SK-N-SH (cell line): ENCODE measurements around the gene GHDC. TPM values are rescaled to one million over a fixed set of nuclear protein-coding genes. Genes with fewer than 3 reads are reported as not detected.

Experiments
- CTCF ChIA-PET: fragments of 300-600, 350-600 bp; formaldehyde crosslinking; extraction: SDS; loops from one replicate; lab custom pipeline; 2021; lab: Yijun Ruan, JAX
- POLR2A ChIA-PET: fragments of 350-600 bp; sonication (Branson Sonifier 250); formaldehyde crosslinking; extraction: SDS; loops from one replicate; lab custom pipeline; 2020; ENCODE audit warnings: antibody characterized with exemption, inconsistent platforms; lab: Yijun Ruan, JAX
- DNase-seq: peaks from one replicate; pipeline ENCODE4 v3.0.0; 2012
- H2AFZ ChIP-seq: fragments of 200-600 bp; sonication (generic); 2 replicates; pipeline ENCODE4 v1.8.1; 2016; ENCODE audit warnings: antibody characterized with exemption, mild to moderate bottlenecking, low read depth
- H3F3A ChIP-seq: fragments of 200-600 bp; sonication (generic); replicated peaks from 2 replicates; pipeline ENCODE3; 2016; ENCODE audit warnings: antibody characterized with exemption, mild to moderate bottlenecking; ENCODE audit not compliant: insufficient read depth
- H3K27ac ChIP-seq, 2 experiments: fragments of 200-500 bp in 1 of 2; fragments of 200-600 bp in 1 of 2; sonication (Bioruptor generic) in 1 of 2; sonication (generic), shearing (Covaris generic) in 1 of 2; 2 replicates each; pipeline versions ENCODE4 v1.5.1 to v1.6.1; 2014 to 2016; ENCODE audit warnings: low read depth in 2 of 2, inconsistent platforms in 1 of 2, low read length in 1 of 2, mild to moderate bottlenecking in 1 of 2, mixed read lengths in 1 of 2
- H3K27me3 ChIP-seq: fragments of 200-600 bp; sonication (generic), shearing (Covaris generic); 2 replicates; pipeline ENCODE4 v1.6.1; 2016; ENCODE audit warnings: mixed run types; ENCODE audit not compliant: insufficient read depth
- H3K36me3 ChIP-seq, 2 experiments: fragments of 200-500 bp in 1 of 2; fragments of 200-600 bp in 1 of 2; sonication (Bioruptor generic) in 1 of 2; sonication (generic) in 1 of 2; replicated peaks in 1 of 2; 2 replicates each; pipeline versions ENCODE3 to v1.5.1; 2014 to 2016; ENCODE audit warnings: low read length in 1 of 2, mild to moderate bottlenecking in 1 of 2; ENCODE audit not compliant: insufficient read depth in 2 of 2, control insufficient read depth in 1 of 2
- H3K4me1 ChIP-seq, 2 experiments: fragments of 200-500 bp in 1 of 2; fragments of 200-600 bp in 1 of 2; sonication (Bioruptor generic) in 1 of 2; sonication (generic), shearing (Covaris generic) in 1 of 2; 2 replicates each; pipeline versions ENCODE4 v1.5.1 to v1.6.1; 2014 to 2016; ENCODE audit warnings: low read depth in 1 of 2, low read length in 1 of 2, mixed run types in 1 of 2; ENCODE audit not compliant: insufficient read depth in 2 of 2, control insufficient read depth in 1 of 2
- H3K4me2 ChIP-seq: fragments of 200-600 bp; sonication (generic), shearing (Covaris generic); 2 replicates; pipeline ENCODE4 v1.6.1; 2017; ENCODE audit warnings: mixed run types
- H3K4me3 ChIP-seq, 2 experiments: fragments of 200-500 bp in 1 of 2; fragments of 200-600 bp in 1 of 2; sonication (Bioruptor generic) in 1 of 2; sonication (generic), shearing (Covaris generic) in 1 of 2; 2 replicates each; pipeline versions ENCODE4 v1.5.1 to v1.8.1; 2014 to 2016; ENCODE audit warnings: low read depth in 2 of 2, inconsistent platforms in 1 of 2, low read length in 1 of 2, mild to moderate bottlenecking in 1 of 2, mixed read lengths in 1 of 2, moderate library complexity in 1 of 2
- H3K79me2 ChIP-seq: fragments of 200-600 bp; sonication (generic); 2 replicates; pipeline ENCODE4 v1.8.1; 2017; ENCODE audit warnings: mild to moderate bottlenecking; ENCODE audit not compliant: insufficient read depth
- H3K9ac ChIP-seq: fragments of 200-600 bp; sonication (generic); 2 replicates; pipeline ENCODE4 v1.6.1; 2017; ENCODE audit warnings: mixed run types
- H3K9me2 ChIP-seq: fragments of 200-600 bp; sonication (generic); 2 replicates; pipeline ENCODE4 v1.6.1; 2017; ENCODE audit warnings: mixed run types
- H3K9me3 ChIP-seq: fragments of 200-600 bp; sonication (generic); 2 replicates; pipeline ENCODE4 v1.6.1; 2017; ENCODE audit warnings: mixed run types, mild to moderate bottlenecking, moderate library complexity
- H4K20me1 ChIP-seq: fragments of 200-600 bp; sonication (generic); 2 replicates; pipeline ENCODE4 v1.6.1; 2017; ENCODE audit warnings: mild to moderate bottlenecking, mixed run types; ENCODE audit not compliant: insufficient read depth
- CHD2 ChIP-seq: fragments of 150-350 bp; IDR thresholded peaks from 2 replicates; pipeline ENCODE4 v1.6.1; 2018; ENCODE audit warnings: low read length; ENCODE audit not compliant: partially characterized antibody
- EP300 ChIP-seq, 2 experiments: IDR thresholded peaks; 2 replicates each; pipeline versions ENCODE4 v1.4.0 to v1.6.1; 2012; ENCODE audit warnings: borderline replicate concordance in 1 of 2, low read depth in 1 of 2, low read length in 1 of 2
- EZH2phosphoT487 ChIP-seq: fragments of 200-600 bp; sonication (generic); IDR thresholded peaks from 2 replicates; pipeline ENCODE4 v1.6.1; 2017; ENCODE audit warnings: low read depth, mixed run types, mild to moderate bottlenecking, antibody characterized with exemption, moderate library complexity, borderline replicate concordance
- FOSL2 ChIP-seq: IDR thresholded peaks from 2 replicates; pipeline ENCODE4 v1.4.0; 2012; ENCODE audit warnings: low read depth, mild to moderate bottlenecking, moderate library complexity, borderline replicate concordance
- GABPA ChIP-seq: IDR thresholded peaks from 2 replicates; pipeline ENCODE4 v1.4.0; 2012; ENCODE audit warnings: low read depth, mild to moderate bottlenecking
- MXI1 ChIP-seq: IDR thresholded peaks from 2 replicates; pipeline ENCODE4 v1.6.1; 2012; ENCODE audit warnings: mild to moderate bottlenecking, low read depth, low read length, improper control_type of control experiment
- NFIC ChIP-seq: IDR thresholded peaks from 2 replicates; pipeline ENCODE4 v1.4.0; 2012; ENCODE audit warnings: borderline replicate concordance
- POLR2AphosphoS5 ChIP-seq: IDR thresholded peaks from 2 replicates; pipeline ENCODE4 v1.6.1; 2012; ENCODE audit warnings: low read depth, low read length
- RCOR1 ChIP-seq: fragments of 150-350 bp; IDR thresholded peaks from 2 replicates; pipeline ENCODE4 v1.6.1; 2017; ENCODE audit warnings: antibody characterized with exemption, low read length
- RXRA ChIP-seq: IDR thresholded peaks from 2 replicates; pipeline ENCODE4 v1.4.0; 2012; ENCODE audit warnings: low read depth, mild to moderate bottlenecking, borderline replicate concordance
- TCF12 ChIP-seq: IDR thresholded peaks from 2 replicates; pipeline ENCODE4 v1.4.0; 2012
- TEAD4 ChIP-seq: IDR thresholded peaks from 2 replicates; pipeline ENCODE4 v1.4.0; 2012; ENCODE audit warnings: mild to moderate bottlenecking, borderline replicate concordance; ENCODE audit not compliant: insufficient read depth
- WGBS: methylation state at CpG from one replicate; pipeline ENCODE4 v1.1.6; 2017; ENCODE audit warnings: low lambda C conversion rate; 5-methylcytosine and 5-hydroxymethylcytosine counted together
- polyA plus RNA-seq, 3 experiments: library from polyadenylated mRNA; depleted of rRNA; stranded (reverse); fragments of >200 nt; gene quantifications; 2 replicates each; pipeline ENCODE4 v1.2.3, GENCODE V29; 2012
- TF ChIP-seq, protein P1 (sequence below): IDR thresholded peaks from 2 replicates; pipeline ENCODE4 v1.6.1; 2012; ENCODE audit warnings: mild to moderate bottlenecking, low read depth, low read length, moderate library complexity
- TF ChIP-seq, protein P2 (sequence below): IDR thresholded peaks from 2 replicates; pipeline ENCODE4 v1.4.0; 2012; ENCODE audit warnings: low read depth, borderline replicate concordance
- TF ChIP-seq, protein P3 (sequence below): IDR thresholded peaks from 2 replicates; pipeline ENCODE4; 2012
- TF ChIP-seq, protein P4 (sequence below): fragments of 150-350 bp; IDR thresholded peaks from 2 replicates; pipeline ENCODE4 v1.6.1; 2016; ENCODE audit warnings: mild to moderate bottlenecking, low read depth, low read length
- TF ChIP-seq, protein P5 (sequence below): fragments of 200-600 bp; sonication (generic); IDR thresholded peaks from 2 replicates; pipeline ENCODE4 v1.6.1; 2017; ENCODE audit warnings: antibody characterized with exemption, mild to moderate bottlenecking, moderate library complexity

The GHDC gene
- polyA plus RNA-seq, 1 of the 3 experiments (the other 2 are of a cell fraction), result 15.8 TPM

DNA sequence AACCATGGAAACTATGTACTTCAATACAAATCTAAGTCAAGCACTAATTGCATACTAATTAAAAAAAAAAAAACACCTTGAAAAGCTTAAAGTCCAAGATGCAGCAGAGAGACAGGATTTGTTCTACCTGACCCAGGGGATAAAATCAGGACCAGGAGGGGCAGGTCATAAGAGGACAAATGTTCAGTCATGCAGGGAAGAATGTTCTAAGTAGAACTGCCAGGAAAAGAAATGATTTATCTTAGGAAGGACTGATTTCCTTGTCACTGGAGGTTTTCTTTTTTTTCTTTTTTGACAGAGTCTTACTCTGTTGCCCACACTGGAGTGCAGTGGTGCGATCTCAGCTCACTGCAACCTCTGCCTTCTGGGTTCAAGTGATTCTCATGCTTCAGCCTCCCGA lies 9.1 kb upstream of the GHDC start (continued):
- TF ChIP-seq, protein P1, sequence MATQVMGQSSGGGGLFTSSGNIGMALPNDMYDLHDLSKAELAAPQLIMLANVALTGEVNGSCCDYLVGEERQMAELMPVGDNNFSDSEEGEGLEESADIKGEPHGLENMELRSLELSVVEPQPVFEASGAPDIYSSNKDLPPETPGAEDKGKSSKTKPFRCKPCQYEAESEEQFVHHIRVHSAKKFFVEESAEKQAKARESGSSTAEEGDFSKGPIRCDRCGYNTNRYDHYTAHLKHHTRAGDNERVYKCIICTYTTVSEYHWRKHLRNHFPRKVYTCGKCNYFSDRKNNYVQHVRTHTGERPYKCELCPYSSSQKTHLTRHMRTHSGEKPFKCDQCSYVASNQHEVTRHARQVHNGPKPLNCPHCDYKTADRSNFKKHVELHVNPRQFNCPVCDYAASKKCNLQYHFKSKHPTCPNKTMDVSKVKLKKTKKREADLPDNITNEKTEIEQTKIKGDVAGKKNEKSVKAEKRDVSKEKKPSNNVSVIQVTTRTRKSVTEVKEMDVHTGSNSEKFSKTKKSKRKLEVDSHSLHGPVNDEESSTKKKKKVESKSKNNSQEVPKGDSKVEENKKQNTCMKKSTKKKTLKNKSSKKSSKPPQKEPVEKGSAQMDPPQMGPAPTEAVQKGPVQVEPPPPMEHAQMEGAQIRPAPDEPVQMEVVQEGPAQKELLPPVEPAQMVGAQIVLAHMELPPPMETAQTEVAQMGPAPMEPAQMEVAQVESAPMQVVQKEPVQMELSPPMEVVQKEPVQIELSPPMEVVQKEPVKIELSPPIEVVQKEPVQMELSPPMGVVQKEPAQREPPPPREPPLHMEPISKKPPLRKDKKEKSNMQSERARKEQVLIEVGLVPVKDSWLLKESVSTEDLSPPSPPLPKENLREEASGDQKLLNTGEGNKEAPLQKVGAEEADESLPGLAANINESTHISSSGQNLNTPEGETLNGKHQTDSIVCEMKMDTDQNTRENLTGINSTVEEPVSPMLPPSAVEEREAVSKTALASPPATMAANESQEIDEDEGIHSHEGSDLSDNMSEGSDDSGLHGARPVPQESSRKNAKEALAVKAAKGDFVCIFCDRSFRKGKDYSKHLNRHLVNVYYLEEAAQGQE, result no peak
- no peak for TF ChIP-seq TEAD4
- no peak for TF ChIP-seq MXI1
- TF ChIP-seq, all 33 proteins: peak for 0

DNA sequence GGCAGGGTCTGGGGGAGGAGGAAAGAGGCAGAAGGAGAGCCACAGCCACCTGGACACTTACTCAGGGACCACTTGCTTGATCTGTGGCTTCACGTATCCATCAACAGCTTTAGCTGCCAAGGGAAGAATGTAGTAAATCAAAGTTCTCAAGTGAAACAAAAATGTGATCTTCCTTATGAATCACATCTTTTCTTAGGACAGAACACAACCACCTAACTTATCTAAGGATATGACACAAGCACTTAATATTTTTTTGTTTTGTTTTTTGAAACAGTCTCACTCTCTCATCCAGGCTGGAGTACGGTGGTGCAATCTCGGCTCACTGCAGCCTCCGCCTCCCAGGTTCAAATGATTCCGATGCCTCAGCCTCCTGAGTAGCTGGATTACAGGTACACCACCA lies 8.4 kb upstream of the GHDC start:
- H3K4me1 ChIP-seq, result peaks cover 0 to 12% of the 10 kb centered on the region in 2 experiments; a peak in 1 of 4 replicates
- ChIA-PET POLR2A (no interaction called here), CTCF (interaction anchor here (0.8 to 3.8 kb wide), 7 partner anchors 15 to 121 kb away, joined by 3 to 19 read pairs (median 3); partner anchors contain the start of gene KCNH4)
- TF ChIP-seq, protein P2, sequence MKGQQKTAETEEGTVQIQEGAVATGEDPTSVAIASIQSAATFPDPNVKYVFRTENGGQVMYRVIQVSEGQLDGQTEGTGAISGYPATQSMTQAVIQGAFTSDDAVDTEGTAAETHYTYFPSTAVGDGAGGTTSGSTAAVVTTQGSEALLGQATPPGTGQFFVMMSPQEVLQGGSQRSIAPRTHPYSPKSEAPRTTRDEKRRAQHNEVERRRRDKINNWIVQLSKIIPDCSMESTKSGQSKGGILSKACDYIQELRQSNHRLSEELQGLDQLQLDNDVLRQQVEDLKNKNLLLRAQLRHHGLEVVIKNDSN, result no peak
- no peak for TF ChIP-seq RXRA
- TF ChIP-seq EZH2phosphoT487, result no peak
- TF ChIP-seq TCF12, result no peak
- no peak for TF ChIP-seq CHD2
- TF ChIP-seq, protein P3, sequence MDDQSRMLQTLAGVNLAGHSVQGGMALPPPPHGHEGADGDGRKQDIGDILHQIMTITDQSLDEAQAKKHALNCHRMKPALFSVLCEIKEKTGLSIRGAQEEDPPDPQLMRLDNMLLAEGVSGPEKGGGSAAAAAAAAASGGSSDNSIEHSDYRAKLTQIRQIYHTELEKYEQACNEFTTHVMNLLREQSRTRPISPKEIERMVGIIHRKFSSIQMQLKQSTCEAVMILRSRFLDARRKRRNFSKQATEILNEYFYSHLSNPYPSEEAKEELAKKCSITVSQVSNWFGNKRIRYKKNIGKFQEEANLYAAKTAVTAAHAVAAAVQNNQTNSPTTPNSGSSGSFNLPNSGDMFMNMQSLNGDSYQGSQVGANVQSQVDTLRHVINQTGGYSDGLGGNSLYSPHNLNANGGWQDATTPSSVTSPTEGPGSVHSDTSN, result no peak
- TF ChIP-seq, protein P4, sequence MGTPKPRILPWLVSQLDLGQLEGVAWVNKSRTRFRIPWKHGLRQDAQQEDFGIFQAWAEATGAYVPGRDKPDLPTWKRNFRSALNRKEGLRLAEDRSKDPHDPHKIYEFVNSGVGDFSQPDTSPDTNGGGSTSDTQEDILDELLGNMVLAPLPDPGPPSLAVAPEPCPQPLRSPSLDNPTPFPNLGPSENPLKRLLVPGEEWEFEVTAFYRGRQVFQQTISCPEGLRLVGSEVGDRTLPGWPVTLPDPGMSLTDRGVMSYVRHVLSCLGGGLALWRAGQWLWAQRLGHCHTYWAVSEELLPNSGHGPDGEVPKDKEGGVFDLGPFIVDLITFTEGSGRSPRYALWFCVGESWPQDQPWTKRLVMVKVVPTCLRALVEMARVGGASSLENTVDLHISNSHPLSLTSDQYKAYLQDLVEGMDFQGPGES, result no peak
- no peak for TF ChIP-seq POLR2AphosphoS5
- TF ChIP-seq, protein P5, sequence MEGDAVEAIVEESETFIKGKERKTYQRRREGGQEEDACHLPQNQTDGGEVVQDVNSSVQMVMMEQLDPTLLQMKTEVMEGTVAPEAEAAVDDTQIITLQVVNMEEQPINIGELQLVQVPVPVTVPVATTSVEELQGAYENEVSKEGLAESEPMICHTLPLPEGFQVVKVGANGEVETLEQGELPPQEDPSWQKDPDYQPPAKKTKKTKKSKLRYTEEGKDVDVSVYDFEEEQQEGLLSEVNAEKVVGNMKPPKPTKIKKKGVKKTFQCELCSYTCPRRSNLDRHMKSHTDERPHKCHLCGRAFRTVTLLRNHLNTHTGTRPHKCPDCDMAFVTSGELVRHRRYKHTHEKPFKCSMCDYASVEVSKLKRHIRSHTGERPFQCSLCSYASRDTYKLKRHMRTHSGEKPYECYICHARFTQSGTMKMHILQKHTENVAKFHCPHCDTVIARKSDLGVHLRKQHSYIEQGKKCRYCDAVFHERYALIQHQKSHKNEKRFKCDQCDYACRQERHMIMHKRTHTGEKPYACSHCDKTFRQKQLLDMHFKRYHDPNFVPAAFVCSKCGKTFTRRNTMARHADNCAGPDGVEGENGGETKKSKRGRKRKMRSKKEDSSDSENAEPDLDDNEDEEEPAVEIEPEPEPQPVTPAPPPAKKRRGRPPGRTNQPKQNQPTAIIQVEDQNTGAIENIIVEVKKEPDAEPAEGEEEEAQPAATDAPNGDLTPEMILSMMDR, result no peak
- no peak for TF ChIP-seq GABPA
- TF ChIP-seq FOSL2, result no peak
- TF ChIP-seq NFIC, result no peak
- no peak for TF ChIP-seq EP300 (IDR thresholded peaks at IDR 0.05; ENCODE audit: borderline replicate concordance in 1 of 2, low read depth in 1 of 2, low read length in 1 of 2)
- TF ChIP-seq RCOR1, result no peak
- 91% methylated on average over 5 of the region's 5 CpGs for WGBS
- H3K36me3 ChIP-seq, result peaks cover 10 to 19% of the 10 kb centered on the region in 2 experiments
- no peak overlapping the region for H3K9ac ChIP-seq
- no peak for DNase-seq
- no peak overlapping the region for H3K27ac ChIP-seq
- no peaks in the 10 kb centered on the region for H3K9me3 ChIP-seq
- H3F3A ChIP-seq, result no peaks in the 10 kb centered on the region
- no peaks in the 10 kb centered on the region for H4K20me1 ChIP-seq
- no peaks in the 10 kb centered on the region for H3K79me2 ChIP-seq
- H3K4me2 ChIP-seq, result no peak overlapping the region
- H2AFZ ChIP-seq, result no peak overlapping the region
- H3K9me2 ChIP-seq, result no peaks in the 10 kb centered on the region
- no peaks in the 10 kb centered on the region for H3K27me3 ChIP-seq
- H3K4me3 ChIP-seq, result no peak overlapping the region
